ENCODE results near the gene TTC29.
"Not testable (repeated sequence)": the region's sequence is repeated elsewhere in the genome, so short reads cannot be mapped to it uniquely, and the experiment has no call there.

TTC29 gene

DNA sequence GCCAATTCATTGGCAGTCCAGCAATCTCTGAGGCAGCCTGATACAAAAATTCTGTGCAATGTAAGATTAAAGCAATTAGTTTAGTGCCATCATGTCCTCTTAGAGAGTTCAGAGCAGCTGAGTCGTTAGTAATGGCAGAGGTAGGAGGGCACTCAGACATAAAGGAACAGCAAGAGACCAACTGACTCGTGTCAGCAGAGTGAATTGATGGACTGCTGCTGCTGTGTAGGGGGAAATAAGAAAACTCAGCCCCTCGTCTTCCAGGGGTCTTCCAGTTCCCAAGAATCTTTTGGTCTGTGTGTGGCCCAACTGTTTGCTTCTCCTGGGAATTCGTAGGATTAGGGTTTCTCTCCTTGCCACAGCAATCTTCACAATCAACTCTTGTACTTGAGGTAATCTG is 100.9 kb downstream of the TTC29 start:
- TF ChIP-seq, protein P1, sequence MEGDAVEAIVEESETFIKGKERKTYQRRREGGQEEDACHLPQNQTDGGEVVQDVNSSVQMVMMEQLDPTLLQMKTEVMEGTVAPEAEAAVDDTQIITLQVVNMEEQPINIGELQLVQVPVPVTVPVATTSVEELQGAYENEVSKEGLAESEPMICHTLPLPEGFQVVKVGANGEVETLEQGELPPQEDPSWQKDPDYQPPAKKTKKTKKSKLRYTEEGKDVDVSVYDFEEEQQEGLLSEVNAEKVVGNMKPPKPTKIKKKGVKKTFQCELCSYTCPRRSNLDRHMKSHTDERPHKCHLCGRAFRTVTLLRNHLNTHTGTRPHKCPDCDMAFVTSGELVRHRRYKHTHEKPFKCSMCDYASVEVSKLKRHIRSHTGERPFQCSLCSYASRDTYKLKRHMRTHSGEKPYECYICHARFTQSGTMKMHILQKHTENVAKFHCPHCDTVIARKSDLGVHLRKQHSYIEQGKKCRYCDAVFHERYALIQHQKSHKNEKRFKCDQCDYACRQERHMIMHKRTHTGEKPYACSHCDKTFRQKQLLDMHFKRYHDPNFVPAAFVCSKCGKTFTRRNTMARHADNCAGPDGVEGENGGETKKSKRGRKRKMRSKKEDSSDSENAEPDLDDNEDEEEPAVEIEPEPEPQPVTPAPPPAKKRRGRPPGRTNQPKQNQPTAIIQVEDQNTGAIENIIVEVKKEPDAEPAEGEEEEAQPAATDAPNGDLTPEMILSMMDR (IDR thresholded peaks at IDR 0.05; ENCODE audit: low read depth, low read length), result no peak
- H3K4me3 ChIP-seq (ENCODE audit: low read depth, low read length), result no peak overlapping the region

DNA sequence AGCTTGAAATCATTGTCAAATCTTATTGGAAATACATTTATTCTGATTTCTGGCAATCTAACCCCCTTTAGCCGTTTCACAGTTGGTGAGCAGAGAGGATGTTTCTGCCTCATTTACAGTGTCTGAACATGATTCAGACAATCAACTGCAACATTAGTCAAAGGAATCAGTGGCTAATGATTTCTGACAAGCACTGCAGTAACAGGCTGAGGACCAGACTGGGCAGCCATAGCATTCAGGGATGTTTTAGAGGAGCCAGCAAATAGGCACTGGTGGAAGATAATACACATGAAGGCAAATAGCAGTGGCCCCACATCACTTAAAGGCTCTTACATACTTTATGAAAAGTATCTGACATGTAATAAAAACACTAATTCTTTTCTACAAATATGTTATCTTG is 102.8 kb downstream of the TTC29 start:
- H3K4me3 ChIP-seq (ENCODE audit: low read depth, low read length), result no peak overlapping the region
- TF ChIP-seq, protein P1 (IDR thresholded peaks at IDR 0.05; ENCODE audit: low read depth, low read length), result no peak

DNA sequence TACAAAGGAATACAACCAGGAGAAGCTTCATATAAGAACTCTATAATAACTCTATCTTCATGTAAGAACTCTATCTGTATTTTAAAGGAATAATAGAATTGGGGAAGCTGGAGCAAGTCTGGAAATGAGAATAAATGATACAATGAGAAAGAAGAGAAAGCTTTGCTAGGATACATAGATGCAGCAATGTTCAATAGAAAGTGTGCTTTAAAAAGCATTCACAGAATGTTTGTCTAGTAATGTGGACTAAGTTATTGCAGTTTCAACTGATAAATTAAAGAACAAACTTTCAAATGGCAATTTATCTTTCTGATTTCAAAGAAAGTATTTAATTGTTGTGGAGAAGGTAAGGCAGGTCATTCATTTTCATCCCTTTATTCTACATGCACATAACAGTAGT is 104.9 kb downstream of the TTC29 start:
- no peak overlapping the region for H3K4me3 ChIP-seq (ENCODE audit: low read depth, low read length)
- TF ChIP-seq, protein P1 (IDR thresholded peaks at IDR 0.05; ENCODE audit: low read depth, low read length), result no peak

DNA sequence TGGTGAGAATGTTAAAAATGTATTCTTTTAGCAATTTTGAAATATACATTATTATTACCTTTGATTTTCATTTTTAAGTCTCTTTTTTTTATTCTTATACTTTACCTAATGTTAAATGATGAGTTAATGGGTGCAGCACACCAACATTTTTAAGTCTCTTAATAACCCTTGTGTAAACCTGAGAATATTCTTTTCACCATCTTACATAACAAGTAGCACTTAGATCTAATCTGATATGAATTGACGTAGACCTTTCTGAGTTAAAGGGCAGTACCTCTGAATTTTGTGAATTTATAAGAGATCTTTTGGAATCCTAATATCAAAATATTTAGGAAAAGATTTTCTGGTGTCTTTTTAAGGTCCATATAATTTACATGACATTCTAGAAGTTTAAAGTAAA is 110.6 kb downstream of the TTC29 start:
- TF ChIP-seq, protein P1 (IDR thresholded peaks at IDR 0.05; ENCODE audit: low read depth, low read length), result no peak
- H3K4me3 ChIP-seq (ENCODE audit: low read depth, low read length), result no peak overlapping the region

DNA sequence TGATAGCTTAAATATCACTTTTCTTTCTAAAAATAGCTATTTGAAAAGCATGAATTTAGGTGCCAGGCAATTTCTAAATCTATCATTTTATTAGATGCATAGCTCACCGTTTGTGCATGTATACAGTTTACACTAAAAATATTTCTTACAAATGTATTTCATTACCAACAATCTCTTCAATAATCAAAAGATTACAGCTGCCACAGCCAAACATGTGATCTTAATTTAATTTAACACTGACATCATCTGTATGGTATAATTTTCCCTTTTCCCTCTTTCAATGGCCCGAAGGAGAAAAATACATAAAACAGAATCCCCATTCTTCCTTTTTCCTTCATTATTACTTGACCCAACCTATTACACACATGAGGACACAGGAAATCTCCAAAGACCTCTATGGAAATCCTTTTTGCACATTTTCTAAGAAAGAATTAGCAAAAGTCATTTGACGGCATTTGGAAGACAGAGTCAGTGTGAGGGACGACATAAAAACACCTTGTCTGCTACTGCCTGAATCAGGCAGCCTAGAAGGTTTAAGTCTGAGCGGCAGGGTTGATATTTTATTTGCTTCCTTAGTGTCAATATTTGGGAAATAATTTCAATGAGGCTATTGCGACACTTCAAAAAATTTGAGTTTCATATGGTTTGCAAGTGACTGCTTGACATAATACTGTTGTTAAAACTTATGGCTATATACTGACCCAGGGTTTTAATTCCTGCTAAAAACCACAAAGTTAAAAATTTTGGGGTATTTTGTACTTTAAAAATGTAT is 111.2 kb downstream of the TTC29 start:
- TF ChIP-seq, protein P1 (IDR thresholded peaks at IDR 0.05; ENCODE audit: low read depth, low read length), result no peak
- H3K4me3 ChIP-seq (ENCODE audit: low read depth, low read length), result no peak overlapping the region

DNA sequence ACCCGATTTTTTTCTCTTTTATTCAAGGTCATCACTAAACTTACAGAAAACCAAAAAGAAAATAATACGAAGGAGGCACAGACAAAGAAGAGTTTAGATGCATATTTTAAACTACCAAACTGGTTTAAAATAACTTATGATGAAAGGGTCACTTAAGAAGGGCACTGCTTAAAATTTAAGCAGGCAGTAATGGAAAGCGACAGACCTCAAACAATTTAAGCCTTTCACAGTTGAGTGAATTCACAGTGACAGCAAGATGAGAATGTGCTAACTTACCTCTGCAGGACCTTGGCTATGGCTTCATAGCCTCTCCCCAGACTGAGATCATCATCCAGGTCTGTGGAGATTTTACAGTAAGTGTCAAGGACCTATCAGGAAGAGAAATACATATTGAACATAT is 112.1 kb downstream of the TTC29 start:
- TF ChIP-seq, protein P1 (IDR thresholded peaks at IDR 0.05; ENCODE audit: low read depth, low read length), result no peak
- no peak overlapping the region for H3K4me3 ChIP-seq (ENCODE audit: low read depth, low read length)

DNA sequence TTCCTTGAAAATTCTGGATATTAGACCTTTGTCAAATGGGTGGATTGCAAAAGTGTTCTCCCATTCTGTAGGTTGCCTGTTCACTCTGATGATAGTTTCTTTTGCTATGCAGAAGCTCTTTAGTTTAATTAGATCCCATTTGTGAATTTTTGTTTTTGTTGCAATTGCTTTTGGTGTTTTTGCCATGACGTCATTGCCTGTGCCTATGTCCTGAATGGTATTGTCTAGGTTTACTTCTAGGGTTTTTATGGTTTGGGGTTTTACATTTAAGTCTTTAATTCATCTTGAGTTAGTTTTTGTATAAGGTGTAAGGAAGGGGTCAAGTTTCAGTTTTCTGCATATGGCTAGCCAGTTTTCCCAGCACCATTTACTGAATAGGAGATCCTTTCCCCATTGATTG is 122.7 kb downstream of the TTC29 start:
- H3K4me3 ChIP-seq (ENCODE audit: low read depth, low read length), result not testable (repeated sequence)

DNA sequence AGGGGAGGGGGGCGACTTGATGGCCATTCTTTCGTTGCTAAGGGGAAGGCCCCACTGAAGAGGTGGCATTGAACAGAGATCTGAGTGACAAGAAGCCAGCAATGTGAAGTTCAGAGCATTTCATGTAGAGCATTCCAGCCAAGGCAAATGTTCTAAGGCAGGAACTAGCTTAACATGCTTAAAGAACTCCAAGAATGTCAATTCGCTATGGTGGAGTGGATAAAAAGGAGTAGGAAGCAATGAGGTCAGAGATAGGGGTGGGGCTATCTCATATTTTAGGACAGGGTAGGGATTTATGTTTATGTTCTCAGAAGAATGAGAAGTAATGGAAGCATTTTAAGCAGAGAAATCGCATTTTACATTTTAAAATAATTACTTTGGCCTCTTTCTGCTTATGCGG is 130.9 kb downstream of the TTC29 start:
- TF ChIP-seq, protein P1 (IDR thresholded peaks at IDR 0.05; ENCODE audit: low read depth, low read length), result no peak
- no peak overlapping the region for H3K4me3 ChIP-seq (ENCODE audit: low read depth, low read length)
